Erythroblast (primary cell): ENCODE data around the gene MBOAT7.
"Not testable (repeated sequence)": the region's sequence is repeated elsewhere in the genome, so short reads cannot be mapped to it uniquely, and the experiment has no call there.

Source experiments
- DNase-seq, 2 experiments: peaks; one replicate each; lab custom pipeline; 2025; lab: John Stamatoyannopoulos, UW
- GATA1 ChIP-seq: IDR thresholded peaks from 2 replicates; pipeline ENCODE4 v1.6.1; 2011; ENCODE audit warnings: low read depth, mild to moderate bottlenecking, control low read depth, low read length, moderate library complexity
- POLR2A ChIP-seq: IDR thresholded peaks from 2 replicates; pipeline ENCODE4 v1.6.1; 2011; ENCODE audit warnings: mild to moderate bottlenecking, low read length

The MBOAT7 gene

DNA sequence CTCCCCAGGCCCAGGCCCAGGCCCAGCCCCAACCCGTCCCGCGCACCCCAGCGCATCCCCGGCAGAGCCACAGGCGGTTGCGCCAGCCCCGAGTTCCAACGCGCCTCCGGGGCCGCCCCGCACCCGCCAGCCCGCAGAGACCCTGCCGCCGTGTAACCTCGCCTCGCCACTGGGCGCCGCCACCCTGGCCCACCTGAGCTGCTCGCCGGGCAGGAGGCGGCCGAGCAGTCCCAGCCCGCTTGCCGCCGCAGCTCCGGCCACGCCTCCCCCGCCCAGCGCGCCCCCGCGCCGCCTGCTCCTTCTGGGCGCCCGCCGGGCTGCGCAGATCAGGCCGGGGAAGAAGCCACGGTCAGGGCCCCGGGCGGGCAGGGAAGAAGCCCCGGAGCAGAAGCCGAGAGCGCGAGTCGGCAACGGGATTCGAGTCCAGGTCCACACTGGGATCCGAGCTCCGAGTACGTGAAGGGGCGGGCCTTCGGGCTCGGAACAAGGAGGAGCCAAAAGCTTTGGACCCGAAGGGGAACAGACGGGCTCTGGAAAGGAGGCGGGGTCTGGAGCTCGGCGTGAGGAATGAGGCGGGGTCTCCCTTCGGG is at the start of gene MBOAT7:
Gene MBOAT7 (minus strand): TSS at position 436 of the 590 bp plus-strand sequence. CDS start 1,072 bp downstream, outside the sequence.
- no peak for DNase-seq
- TF ChIP-seq POLR2A: no peak
- no peak for TF ChIP-seq GATA1

DNA sequence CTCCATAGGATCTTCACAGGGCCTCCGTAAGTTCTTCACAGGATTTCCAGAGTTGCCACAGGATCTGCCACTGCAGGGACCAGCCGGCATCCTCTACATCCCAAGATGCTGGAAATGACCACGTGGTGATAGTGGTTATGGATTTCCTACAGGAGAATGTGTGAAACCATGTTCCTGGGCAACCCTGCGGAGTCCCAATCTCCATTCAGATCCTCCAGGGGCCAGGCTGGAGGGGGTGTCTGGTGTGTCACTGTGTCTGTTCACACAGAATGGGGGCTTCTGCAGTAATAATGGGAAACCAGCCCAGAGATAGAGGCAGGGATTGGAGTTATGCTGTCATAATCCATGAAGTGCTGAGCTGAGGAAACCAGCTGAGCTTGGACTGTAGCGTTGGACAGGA is 44.6 kb upstream of the MBOAT7 start:
- no peak for DNase-seq
- TF ChIP-seq GATA1: no peak
- no peak for TF ChIP-seq POLR2A

DNA sequence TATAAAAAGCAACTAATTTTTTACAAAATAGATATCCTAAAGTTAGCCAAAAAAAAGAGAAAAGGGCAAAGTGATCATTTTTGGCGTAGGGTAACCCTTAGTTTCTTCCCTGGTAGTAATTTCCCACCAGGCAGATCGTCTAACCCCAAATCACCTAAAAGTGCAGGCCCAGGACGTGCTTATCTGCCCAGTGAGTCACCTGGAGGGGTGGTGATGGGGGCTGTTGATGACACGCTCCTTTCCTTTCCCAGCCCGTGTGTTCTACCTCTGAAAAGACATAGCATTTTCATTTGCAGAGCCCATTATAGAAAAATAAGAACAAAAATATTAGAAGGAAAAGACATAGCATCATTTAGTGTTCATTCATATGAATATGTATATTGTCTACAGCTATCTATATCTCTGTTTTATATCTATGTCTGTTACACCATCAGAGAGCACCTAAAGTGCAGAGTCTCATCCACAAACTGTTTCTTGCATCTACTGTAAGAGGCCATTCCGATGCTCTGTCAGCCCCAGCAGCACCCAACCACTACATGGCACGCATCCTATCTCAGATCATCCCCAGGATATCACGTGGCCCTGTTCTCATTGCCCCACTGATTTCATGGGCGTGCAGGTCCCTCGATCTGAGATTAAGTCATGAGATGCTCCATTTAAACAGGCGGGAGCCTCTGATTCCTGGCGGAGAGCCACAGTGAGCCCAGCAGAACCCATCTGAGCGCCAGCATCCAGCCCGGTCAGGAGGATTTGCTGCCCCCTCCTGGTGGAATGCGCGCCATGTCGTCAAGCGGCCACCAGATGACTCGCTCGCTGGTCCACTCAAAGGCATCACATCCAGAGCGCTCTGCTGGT is 41.9 kb upstream of the MBOAT7 start:
- no peak for TF ChIP-seq POLR2A
- DNase-seq: peak; percentile 86 to 94

GRCh38 chr19:54230031-54230430 is 40.7 kb upstream of the MBOAT7 start:
- TF ChIP-seq POLR2A (no peak), GATA1 (no peak)
- no peak for DNase-seq

GRCh38 chr19:54229146-54229545 is 39.8 kb upstream of the MBOAT7 start:
- TF ChIP-seq POLR2A (no peak), GATA1 (no peak)
- DNase-seq: no peak

DNA sequence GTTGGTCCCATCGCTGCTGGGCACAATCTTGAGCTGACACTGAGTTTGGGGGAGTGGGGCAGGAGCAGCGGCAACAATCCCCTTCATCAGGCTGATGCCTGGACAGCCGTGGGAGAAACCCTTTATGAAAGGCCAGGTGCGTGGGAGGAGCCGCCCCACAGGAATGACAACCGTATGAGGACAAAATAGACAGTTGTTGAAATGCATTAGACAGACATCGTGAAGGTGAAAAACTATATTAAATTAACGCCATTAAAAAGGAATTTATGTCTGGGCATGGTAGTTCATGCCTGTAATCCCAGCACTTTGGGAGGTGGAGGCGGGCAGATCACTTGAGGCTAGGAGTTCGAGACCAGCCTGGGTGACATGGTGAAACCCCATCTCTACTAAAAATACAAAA is 35.2 kb upstream of the MBOAT7 start:
- not testable (repeated sequence) for DNase-seq

DNA sequence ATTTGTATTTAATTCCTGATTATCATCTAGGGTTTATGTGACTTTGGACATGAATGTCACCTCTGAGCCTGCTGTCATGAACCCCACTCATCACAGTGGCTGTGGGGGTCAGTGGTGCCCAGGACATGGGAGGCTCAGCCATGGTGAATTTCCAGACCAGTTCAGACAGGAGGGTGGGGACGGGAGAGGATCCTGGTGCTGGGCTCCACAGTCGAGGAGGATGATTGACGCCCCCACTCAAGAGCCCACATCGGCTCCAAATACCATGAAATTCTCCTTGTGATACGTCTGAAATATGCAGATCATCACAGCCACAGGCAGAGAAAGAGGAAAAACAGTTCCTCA is 34.5 kb upstream of the MBOAT7 start:
- DNase-seq: not testable (repeated sequence)

DNA sequence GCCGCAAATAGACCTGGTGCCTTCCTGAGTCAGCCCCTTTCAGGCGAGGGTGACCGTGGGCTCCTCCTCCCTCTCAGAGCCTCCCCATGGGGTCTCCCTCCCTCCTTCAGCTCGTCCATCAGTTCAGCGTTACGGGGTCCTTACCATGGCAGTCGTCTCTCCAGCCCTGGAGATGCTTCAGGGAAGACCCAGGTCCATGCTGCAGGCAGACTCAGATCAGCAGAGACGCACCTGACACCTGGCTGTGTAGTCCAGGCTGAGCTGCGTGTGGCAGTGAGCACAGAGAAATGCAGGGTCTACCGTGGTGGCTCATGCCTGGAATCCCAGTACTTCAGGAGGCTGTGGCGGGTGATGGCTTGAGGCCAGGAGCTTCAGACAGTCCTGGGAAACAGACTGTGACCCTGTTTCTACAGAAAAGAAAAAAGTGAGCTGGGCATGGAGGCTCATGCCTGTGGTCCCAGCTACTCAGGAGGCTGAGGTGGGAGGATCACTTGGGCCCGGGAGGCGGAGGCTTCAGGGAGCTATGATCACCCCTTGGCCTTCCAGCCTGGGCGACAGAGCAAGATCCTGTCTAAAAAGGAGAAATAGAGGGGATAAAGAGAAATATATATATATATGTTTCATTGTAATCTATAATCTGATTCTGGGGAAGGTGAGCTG is 34.0 kb upstream of the MBOAT7 start:
- DNase-seq: not testable (repeated sequence)

DNA sequence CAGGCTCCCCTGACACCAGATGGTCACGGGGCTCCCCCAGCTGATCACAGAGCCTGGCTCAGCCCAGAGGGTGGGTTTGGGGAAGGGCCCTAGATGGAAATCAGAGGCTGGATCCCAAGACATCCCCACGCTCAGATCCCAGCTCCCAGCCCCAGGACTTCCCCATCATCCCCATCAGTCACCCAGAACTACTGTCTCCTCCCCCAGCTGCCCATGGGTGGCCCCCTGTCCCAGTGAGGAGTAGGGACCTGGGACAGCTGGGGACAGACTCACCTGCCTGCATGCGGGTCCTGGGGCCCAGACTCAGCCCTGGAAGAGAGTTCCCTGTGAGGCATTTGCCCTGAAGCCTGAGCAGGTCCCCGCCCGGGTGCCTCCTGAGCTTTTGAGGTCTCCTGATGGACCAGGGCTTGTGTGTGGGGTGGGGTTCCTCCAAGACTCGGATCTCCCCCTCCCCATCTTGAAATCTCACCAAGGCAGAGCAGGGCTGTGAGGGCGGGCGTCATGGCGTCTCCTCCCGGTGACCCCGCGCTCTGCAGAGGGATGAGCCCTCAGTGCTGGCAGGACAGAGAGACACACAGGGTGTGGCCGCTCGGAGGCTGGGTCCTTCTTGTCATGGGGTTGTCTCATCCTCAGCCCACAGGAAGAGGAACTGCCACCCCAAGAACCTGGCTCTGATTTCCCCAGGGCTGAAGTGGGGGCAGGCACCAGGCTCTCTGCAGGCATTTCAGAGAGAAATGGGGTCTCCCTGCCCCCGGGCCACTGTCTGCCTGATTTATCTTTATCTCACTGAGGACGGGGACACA is 33.3 kb upstream of the MBOAT7 start, which contains the start of gene LILRB3:
Gene LILRB3 (minus strand): TSS at position 534 of the 803 bp plus-strand sequence. CDS start 31 bp downstream, at position 503.
- DNase-seq: not testable (repeated sequence)

DNA sequence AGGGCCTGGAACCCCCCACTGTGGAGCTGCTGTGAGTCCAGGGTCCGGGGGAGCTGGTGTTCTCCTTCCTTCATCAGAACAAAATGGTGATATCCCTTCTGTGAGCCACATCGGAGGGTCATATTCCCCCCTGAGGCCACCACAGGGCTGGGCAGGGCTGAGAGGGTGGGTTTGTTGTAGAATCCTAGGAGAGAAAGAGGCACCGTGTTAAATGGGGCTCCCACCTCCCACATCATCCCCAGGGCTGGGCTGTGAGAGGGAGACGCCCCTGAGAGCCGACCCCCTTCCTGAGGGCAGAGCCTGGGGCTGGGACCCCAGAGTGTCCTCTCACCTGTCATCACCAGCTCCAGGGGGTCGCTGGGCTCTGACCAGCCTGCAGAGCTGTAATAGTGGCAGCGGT is 32.6 kb upstream of the MBOAT7 start:
- not testable (repeated sequence) for DNase-seq

DNA sequence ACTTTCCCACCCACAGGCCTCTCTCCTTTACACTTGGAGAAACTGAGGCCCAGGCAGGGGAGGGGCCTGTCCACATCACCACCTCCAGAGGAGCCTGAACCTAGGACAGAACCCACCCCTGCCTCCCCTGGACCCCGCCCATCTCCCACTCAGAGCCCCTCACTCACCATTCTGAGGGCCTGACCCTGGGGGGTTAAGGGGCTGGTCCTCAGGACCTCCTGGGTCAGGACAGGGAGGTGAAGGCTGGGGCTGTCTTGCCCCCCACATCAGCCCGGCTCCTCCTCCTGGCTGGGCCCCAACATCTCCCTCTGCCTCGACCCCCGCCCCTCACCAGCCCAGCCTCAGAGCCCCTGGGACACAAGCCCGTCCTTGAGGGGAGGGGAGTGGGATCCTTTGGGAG is 30.3 kb upstream of the MBOAT7 start:
- not testable (repeated sequence) for DNase-seq

DNA sequence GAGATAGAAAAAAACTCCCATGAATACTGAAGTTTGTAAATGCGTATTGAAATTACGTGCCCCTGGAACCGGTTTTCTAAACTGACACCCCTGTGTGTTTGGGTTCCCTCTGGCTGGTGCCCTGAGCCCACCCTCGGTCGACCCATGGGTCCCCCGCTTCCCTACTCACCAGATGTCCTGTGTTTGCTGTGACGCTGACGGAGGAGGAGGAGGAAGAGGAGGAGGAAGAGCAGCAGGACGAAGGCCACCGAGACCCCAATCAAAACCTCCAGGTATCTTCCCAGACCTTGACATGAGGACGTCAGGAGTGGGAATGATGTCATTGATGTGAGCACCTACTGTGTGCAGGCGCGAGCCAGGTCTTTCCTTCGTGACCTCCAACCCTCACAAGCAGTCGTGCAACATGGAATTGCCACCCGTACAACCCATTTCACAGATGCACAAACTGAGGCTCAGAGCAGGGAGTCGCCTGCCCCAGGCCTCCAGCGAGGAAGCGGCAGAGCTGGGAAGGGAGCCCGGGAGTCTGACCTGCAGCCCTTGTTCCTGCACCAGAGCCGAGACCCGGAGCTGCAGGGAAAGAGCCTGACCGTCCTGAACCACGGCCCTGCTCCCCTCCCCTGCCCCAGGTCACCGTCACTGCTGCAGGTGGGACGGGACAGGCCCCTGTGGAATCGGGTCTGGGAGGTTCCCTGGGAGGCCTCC is 29.7 kb upstream of the MBOAT7 start:
- TF ChIP-seq POLR2A (no peak), GATA1 (no peak)
- no peak for DNase-seq

DNA sequence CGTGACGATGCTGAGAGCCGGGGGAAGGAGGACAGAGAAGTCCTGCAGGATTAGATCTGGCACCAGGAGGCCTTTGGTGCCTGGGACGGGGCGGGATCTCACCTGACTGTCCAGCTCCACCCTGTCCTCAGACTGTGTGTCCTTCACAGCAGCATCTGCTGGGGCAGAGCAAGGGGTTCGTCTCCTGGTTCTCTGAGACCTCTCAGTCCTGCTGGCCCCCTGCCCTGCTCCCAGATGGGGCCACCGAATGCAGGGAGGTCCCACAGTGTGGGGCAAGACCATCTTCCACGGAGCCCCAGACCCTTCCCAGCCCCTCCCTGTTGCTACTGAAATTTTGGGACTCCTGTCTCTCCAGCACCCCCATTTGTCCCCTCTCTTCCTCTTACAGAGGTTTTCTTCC is 28.9 kb upstream of the MBOAT7 start:
- TF ChIP-seq GATA1 (no peak), POLR2A (no peak)
- DNase-seq: no peak

DNA sequence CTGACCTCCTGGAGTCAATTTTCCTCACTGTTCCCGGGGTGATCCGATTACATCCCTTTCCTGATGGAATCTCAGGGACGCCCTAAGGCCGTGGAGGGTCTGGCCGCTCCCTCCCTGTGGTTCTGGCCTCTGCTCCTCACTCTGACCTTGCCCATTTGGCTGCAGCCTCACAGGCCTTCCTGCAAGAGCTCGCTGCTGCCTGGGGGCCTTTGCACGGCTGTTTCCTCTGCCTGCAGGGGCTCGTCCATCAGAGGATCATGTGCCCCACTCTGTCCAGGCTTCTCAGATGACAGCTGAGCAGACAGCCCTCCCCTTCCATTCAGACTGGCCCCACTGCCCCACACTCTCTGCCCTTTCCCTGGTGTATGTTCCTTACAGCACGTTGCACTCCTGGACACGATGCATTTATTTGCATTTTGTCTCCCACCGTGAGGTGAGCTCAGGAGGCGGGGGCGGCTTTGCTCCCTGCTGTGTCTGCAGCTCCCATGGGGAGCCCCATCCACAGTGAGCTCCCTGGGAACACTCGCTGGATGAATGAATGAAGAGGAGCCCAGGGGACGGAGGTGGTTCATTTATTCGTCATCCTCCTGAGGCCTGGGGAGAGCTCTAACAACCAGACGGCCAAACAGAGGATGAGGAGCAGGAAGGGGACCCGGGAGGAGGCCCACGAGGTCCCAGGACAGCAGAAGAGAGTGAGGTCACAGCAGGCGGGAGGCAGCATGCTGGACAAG is 28.3 kb upstream of the MBOAT7 start:
- not testable (repeated sequence) for DNase-seq
